GM19239 (cell line): Measurements from ENCODE around the gene GALC.
A peak's percentile ranks its signal among the peaks of the same experiment; 100 is the strongest.

Experiments
- DNase-seq: peaks from one replicate; pipeline ENCODE4 v3.0.0; 2011; ENCODE audit warnings: low spot score; ENCODE audit not compliant: insufficient read length
- FAIRE-seq: peaks from 2 replicates; lab custom pipeline; 2011; peaks lifted over from hg19 to GRCh38; lab: Jason Lieb, UNC

The GALC gene

GRCh38 chr14:87896393-87897380, 96.3 kb downstream of the GALC start:
- peak; percentile 15 for DNase-seq
- peak; percentile 42 for FAIRE-seq

- FAIRE-seq = no peak
- no peak for DNase-seq
Observed at GRCh38 chr14:87894920-87895319, 98.1 kb downstream of the GALC start.

GRCh38 chr14:87892763-87893162, 100.2 kb downstream of the GALC start:
- no peak for FAIRE-seq
- DNase-seq = no peak

- no peak for DNase-seq
- no peak for FAIRE-seq
Observed at GRCh38 chr14:87888136-87888999, 104.6 kb downstream of the GALC start.

GRCh38 chr14:87883750-87884149, 109.2 kb downstream of the GALC start:
- DNase-seq (no peak), FAIRE-seq (no peak)
